ENCODE data around the gene SPCS1.

The SPCS1 gene

GRCh38 chr3:52731590-52731989 lies 25.7 kb downstream of the SPCS1 start:
- TF ChIP-seq CTCF (IDR thresholded peaks at IDR 0.05; ENCODE audit: low read depth, low read length) (no peak), EZH2phosphoT487 (IDR thresholded peaks at IDR 0.05; ENCODE audit: low read depth) (no peak)
- no peaks in the 10 kb centered on the region for H3K27me3 ChIP-seq (ENCODE audit: low read depth, low read length)
- peaks cover 51% of the 10 kb centered on the region for H3K36me3 ChIP-seq (replicated peaks; ENCODE audit: low read depth, low read length)
- peaks cover 5% of the 10 kb centered on the region; the same call in 1 of the 2 replicates for H3K4me1 ChIP-seq (ENCODE audit: low read length)
- H4K20me1 ChIP-seq (ENCODE audit: insufficient read depth, low read length): no peaks in the 10 kb centered on the region
- no peak overlapping the region for H3K27ac ChIP-seq (ENCODE audit: low read length)
- H3K9ac ChIP-seq (ENCODE audit: low read length): no peak overlapping the region
- H3K4me2 ChIP-seq (ENCODE audit: low read length): no peak overlapping the region
- no peak overlapping the region for H3K4me3 ChIP-seq (ENCODE audit: low read length)
- no peaks in the 10 kb centered on the region for H3K79me2 ChIP-seq (ENCODE audit: low read length)
- no peak overlapping the region for H2AFZ ChIP-seq (ENCODE audit: low read depth, low read length)
- H3K9me3 ChIP-seq (ENCODE audit: insufficient read depth, low read length): peaks cover 10% of the 10 kb centered on the region; the same call in 1 of the 2 replicates

- peaks cover 45% of the 10 kb centered on the region for H3K36me3 ChIP-seq (replicated peaks; ENCODE audit: low read depth, low read length)
- no peak overlapping the region for H3K4me3 ChIP-seq (ENCODE audit: low read length)
- H3K4me1 ChIP-seq (ENCODE audit: low read length): peaks cover 5% of the 10 kb centered on the region; the same call in 1 of the 2 replicates
Observed at GRCh38 chr3:52733256-52733891, 27.5 kb downstream of the SPCS1 start.

GRCh38 chr3:52739730-52740129 lies 33.8 kb downstream of the SPCS1 start:
- H3K9ac ChIP-seq (ENCODE audit: low read length): no peak overlapping the region

More at GRCh38 chr3:52733256-52733891, 27.5 kb downstream of the SPCS1 start:
- TF ChIP-seq EZH2phosphoT487 (IDR thresholded peaks at IDR 0.05; ENCODE audit: low read depth) (no peak), CTCF (IDR thresholded peaks at IDR 0.05; ENCODE audit: low read depth, low read length) (no peak)
- H3K79me2 ChIP-seq (ENCODE audit: low read length): no peaks in the 10 kb centered on the region
- no peak overlapping the region for H2AFZ ChIP-seq (ENCODE audit: low read depth, low read length)
- H4K20me1 ChIP-seq (ENCODE audit: insufficient read depth, low read length): no peaks in the 10 kb centered on the region
- H3K9me3 ChIP-seq (ENCODE audit: insufficient read depth, low read length): peaks cover 10% of the 10 kb centered on the region; the same call in 1 of the 2 replicates
- H3K4me2 ChIP-seq (ENCODE audit: low read length): no peak overlapping the region
- no peaks in the 10 kb centered on the region for H3K27me3 ChIP-seq (ENCODE audit: low read depth, low read length)
- no peak overlapping the region for H3K27ac ChIP-seq (ENCODE audit: low read length)
- no peak overlapping the region for H3K9ac ChIP-seq (ENCODE audit: low read length)

More at GRCh38 chr3:52739730-52740129, 33.8 kb downstream of the SPCS1 start:
- no peak overlapping the region for H2AFZ ChIP-seq (ENCODE audit: low read depth, low read length)
- no peaks in the 10 kb centered on the region for H3K79me2 ChIP-seq (ENCODE audit: low read length)
- H3K27ac ChIP-seq (ENCODE audit: low read length): no peak overlapping the region
- no peak overlapping the region for H3K4me3 ChIP-seq (ENCODE audit: low read length)
- no peaks in the 10 kb centered on the region for H3K9me3 ChIP-seq (ENCODE audit: insufficient read depth, low read length)
- H3K4me2 ChIP-seq (ENCODE audit: low read length): no peak overlapping the region
- TF ChIP-seq EZH2phosphoT487 (IDR thresholded peaks at IDR 0.05; ENCODE audit: low read depth) (no peak), CTCF (IDR thresholded peaks at IDR 0.05; ENCODE audit: low read depth, low read length) (no peak)
- no peaks in the 10 kb centered on the region for H3K4me1 ChIP-seq (ENCODE audit: low read length)
- H4K20me1 ChIP-seq (ENCODE audit: insufficient read depth, low read length): no peaks in the 10 kb centered on the region
- peaks cover 36% of the 10 kb centered on the region for H3K36me3 ChIP-seq (replicated peaks; ENCODE audit: low read depth, low read length)
- no peaks in the 10 kb centered on the region for H3K27me3 ChIP-seq (ENCODE audit: low read depth, low read length)

All from OCI-LY3 (cell line).